WTC11 (cell line): ENCODE measurements around the gene PRKN.
"Not testable (repeated sequence)": the region's sequence is repeated elsewhere in the genome, so short reads cannot be mapped to it uniquely, and the experiment has no call there.

ENCODE experiments used
- ATF6 ChIP-seq: sonication (generic); formaldehyde crosslinking; IDR thresholded peaks from 2 replicates; pipeline ENCODE4 v1.8.1; 2023; ENCODE audit warnings: mild to moderate bottlenecking, missing genetic modification reagents
- CDX4 ChIP-seq: fragments of 250-450 bp; sonication (Bioruptor Pico); IDR thresholded peaks from 2 replicates; pipeline ENCODE4 v1.9.0; 2021; ENCODE audit warnings: moderate library complexity, mild to moderate bottlenecking, inconsistent platforms, borderline replicate concordance
- CREB1 ChIP-seq: sonication (generic); formaldehyde crosslinking; IDR thresholded peaks from 2 replicates; pipeline ENCODE4 v1.8.0; 2023; ENCODE audit warnings: mild to moderate bottlenecking, missing genetic modification reagents
- ETV6 ChIP-seq: sonication (generic); formaldehyde crosslinking; IDR thresholded peaks from 2 replicates; pipeline ENCODE4 v1.8.1; 2022; ENCODE audit warnings: mild to moderate bottlenecking, missing genetic modification reagents
- GABPB1 ChIP-seq: sonication (generic); formaldehyde crosslinking; IDR thresholded peaks from 2 replicates; pipeline ENCODE4 v1.8.1; 2023; ENCODE audit warnings: mild to moderate bottlenecking, missing genetic modification reagents
- MLX ChIP-seq: sonication (generic); formaldehyde crosslinking; IDR thresholded peaks from 2 replicates; pipeline ENCODE4 v1.8.1; 2023; ENCODE audit warnings: mild to moderate bottlenecking, missing genetic modification reagents, moderate library complexity
- MXD4 ChIP-seq: fragments of 250-450 bp; sonication (Bioruptor Pico); IDR thresholded peaks from 2 replicates; pipeline ENCODE4 v1.8.0; 2021; ENCODE audit warnings: mild to moderate bottlenecking, moderate library complexity, borderline replicate concordance
- NFYB ChIP-seq: sonication (generic); formaldehyde crosslinking; conservative IDR thresholded peaks from 2 replicates; pipeline ENCODE4 v1.8.0; 2022; ENCODE audit warnings: low read depth, missing genetic modification reagents
- USF1 ChIP-seq: sonication (generic); formaldehyde crosslinking; IDR thresholded peaks from 2 replicates; pipeline ENCODE4 v1.8.0; 2022; ENCODE audit warnings: mild to moderate bottlenecking, missing genetic modification reagents
- TF ChIP-seq, protein P1 (sequence below): fragments of 200-600 bp; IDR thresholded peaks from 2 replicates; pipeline ENCODE4 v1.8.0; 2022; ENCODE audit warnings: antibody characterized with exemption
- TF ChIP-seq, protein P2 (sequence below): sonication (generic); formaldehyde crosslinking; conservative IDR thresholded peaks from 2 replicates; pipeline ENCODE4 v1.8.1; 2022; ENCODE audit warnings: mild to moderate bottlenecking, missing genetic modification reagents
- TF ChIP-seq, protein P3 (sequence below): sonication (generic); formaldehyde crosslinking; IDR thresholded peaks from 2 replicates; pipeline ENCODE4 v1.8.1; 2022; ENCODE audit warnings: low read depth, missing genetic modification reagents, borderline replicate concordance
- TF ChIP-seq, protein P4 (sequence below): sonication (generic); formaldehyde crosslinking; IDR thresholded peaks from 2 replicates; pipeline ENCODE4 v1.8.1; 2023; ENCODE audit warnings: mild to moderate bottlenecking, missing genetic modification reagents, borderline replicate concordance

GRCh38 chr6:162678896-162679295 lies 48.7 kb downstream of the PRKN start:
- TF ChIP-seq, protein P1, sequence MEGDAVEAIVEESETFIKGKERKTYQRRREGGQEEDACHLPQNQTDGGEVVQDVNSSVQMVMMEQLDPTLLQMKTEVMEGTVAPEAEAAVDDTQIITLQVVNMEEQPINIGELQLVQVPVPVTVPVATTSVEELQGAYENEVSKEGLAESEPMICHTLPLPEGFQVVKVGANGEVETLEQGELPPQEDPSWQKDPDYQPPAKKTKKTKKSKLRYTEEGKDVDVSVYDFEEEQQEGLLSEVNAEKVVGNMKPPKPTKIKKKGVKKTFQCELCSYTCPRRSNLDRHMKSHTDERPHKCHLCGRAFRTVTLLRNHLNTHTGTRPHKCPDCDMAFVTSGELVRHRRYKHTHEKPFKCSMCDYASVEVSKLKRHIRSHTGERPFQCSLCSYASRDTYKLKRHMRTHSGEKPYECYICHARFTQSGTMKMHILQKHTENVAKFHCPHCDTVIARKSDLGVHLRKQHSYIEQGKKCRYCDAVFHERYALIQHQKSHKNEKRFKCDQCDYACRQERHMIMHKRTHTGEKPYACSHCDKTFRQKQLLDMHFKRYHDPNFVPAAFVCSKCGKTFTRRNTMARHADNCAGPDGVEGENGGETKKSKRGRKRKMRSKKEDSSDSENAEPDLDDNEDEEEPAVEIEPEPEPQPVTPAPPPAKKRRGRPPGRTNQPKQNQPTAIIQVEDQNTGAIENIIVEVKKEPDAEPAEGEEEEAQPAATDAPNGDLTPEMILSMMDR: not testable (repeated sequence)
- TF ChIP-seq, protein P2, sequence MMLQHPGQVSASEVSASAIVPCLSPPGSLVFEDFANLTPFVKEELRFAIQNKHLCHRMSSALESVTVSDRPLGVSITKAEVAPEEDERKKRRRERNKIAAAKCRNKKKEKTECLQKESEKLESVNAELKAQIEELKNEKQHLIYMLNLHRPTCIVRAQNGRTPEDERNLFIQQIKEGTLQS (CRISPR knock-in tag): not testable (repeated sequence)
- TF ChIP-seq MXD4 (CRISPR knock-in tag); ATF6; ETV6 (CRISPR knock-in tag); NFYB (CRISPR knock-in tag); MLX; USF1; CDX4 (CRISPR knock-in tag); GABPB1 (CRISPR knock-in tag); CREB1 (CRISPR knock-in tag): not testable (repeated sequence)
- TF ChIP-seq, protein P3, sequence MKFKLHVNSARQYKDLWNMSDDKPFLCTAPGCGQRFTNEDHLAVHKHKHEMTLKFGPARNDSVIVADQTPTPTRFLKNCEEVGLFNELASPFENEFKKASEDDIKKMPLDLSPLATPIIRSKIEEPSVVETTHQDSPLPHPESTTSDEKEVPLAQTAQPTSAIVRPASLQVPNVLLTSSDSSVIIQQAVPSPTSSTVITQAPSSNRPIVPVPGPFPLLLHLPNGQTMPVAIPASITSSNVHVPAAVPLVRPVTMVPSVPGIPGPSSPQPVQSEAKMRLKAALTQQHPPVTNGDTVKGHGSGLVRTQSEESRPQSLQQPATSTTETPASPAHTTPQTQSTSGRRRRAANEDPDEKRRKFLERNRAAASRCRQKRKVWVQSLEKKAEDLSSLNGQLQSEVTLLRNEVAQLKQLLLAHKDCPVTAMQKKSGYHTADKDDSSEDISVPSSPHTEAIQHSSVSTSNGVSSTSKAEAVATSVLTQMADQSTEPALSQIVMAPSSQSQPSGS (CRISPR knock-in tag): not testable (repeated sequence)
- TF ChIP-seq, protein P4, sequence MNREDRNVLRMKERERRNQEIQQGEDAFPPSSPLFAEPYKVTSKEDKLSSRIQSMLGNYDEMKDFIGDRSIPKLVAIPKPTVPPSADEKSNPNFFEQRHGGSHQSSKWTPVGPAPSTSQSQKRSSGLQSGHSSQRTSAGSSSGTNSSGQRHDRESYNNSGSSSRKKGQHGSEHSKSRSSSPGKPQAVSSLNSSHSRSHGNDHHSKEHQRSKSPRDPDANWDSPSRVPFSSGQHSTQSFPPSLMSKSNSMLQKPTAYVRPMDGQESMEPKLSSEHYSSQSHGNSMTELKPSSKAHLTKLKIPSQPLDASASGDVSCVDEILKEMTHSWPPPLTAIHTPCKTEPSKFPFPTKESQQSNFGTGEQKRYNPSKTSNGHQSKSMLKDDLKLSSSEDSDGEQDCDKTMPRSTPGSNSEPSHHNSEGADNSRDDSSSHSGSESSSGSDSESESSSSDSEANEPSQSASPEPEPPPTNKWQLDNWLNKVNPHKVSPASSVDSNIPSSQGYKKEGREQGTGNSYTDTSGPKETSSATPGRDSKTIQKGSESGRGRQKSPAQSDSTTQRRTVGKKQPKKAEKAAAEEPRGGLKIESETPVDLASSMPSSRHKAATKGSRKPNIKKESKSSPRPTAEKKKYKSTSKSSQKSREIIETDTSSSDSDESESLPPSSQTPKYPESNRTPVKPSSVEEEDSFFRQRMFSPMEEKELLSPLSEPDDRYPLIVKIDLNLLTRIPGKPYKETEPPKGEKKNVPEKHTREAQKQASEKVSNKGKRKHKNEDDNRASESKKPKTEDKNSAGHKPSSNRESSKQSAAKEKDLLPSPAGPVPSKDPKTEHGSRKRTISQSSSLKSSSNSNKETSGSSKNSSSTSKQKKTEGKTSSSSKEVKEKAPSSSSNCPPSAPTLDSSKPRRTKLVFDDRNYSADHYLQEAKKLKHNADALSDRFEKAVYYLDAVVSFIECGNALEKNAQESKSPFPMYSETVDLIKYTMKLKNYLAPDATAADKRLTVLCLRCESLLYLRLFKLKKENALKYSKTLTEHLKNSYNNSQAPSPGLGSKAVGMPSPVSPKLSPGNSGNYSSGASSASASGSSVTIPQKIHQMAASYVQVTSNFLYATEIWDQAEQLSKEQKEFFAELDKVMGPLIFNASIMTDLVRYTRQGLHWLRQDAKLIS (CRISPR knock-in tag): not testable (repeated sequence)
